AG09309 (cell line): ENCODE results near the gene MBD3L2B.

Experiments
- DNase-seq: peaks from one replicate; pipeline ENCODE4 v3.0.0-alpha.2; 2010; ENCODE audit warnings: low read depth
- H3K4me3 ChIP-seq: 2 replicates; pipeline ENCODE4 v1.5.1; 2011; ENCODE audit warnings: mild to moderate bottlenecking, low read depth, low read length, moderate library complexity; ENCODE audit not compliant: control insufficient read depth
- TF ChIP-seq, protein P1 (sequence below): IDR thresholded peaks from 2 replicates; pipeline ENCODE4 v1.5.1; 2011; ENCODE audit warnings: mild to moderate bottlenecking, low read depth, low read length, inconsistent platforms; ENCODE audit not compliant: insufficient read depth, control insufficient read depth; ENCODE audit errors: missing control alignments

The MBD3L2B gene

DNA sequence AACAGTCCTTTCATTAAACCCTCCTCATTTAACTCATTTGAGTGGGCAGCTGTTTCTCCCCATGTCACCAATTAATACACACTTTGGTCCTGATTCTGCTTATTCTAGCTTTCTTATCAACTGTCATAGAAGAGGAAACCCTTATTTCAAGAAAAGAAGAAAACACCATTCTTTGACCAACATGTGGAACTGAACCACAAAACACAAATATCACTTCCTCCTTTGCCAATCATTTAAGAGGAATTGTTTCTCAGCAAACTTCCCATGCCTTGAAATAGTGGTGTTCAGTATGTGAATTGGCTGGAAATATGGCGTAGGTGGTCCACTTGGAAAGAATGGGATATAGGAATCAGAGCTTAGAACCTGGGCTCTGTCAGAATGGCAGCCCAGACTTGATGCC is 20.4 kb downstream of the MBD3L2B start:
- TF ChIP-seq, protein P1, sequence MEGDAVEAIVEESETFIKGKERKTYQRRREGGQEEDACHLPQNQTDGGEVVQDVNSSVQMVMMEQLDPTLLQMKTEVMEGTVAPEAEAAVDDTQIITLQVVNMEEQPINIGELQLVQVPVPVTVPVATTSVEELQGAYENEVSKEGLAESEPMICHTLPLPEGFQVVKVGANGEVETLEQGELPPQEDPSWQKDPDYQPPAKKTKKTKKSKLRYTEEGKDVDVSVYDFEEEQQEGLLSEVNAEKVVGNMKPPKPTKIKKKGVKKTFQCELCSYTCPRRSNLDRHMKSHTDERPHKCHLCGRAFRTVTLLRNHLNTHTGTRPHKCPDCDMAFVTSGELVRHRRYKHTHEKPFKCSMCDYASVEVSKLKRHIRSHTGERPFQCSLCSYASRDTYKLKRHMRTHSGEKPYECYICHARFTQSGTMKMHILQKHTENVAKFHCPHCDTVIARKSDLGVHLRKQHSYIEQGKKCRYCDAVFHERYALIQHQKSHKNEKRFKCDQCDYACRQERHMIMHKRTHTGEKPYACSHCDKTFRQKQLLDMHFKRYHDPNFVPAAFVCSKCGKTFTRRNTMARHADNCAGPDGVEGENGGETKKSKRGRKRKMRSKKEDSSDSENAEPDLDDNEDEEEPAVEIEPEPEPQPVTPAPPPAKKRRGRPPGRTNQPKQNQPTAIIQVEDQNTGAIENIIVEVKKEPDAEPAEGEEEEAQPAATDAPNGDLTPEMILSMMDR: no peak
- no peak for DNase-seq
- H3K4me3 ChIP-seq: no peak overlapping the region

DNA sequence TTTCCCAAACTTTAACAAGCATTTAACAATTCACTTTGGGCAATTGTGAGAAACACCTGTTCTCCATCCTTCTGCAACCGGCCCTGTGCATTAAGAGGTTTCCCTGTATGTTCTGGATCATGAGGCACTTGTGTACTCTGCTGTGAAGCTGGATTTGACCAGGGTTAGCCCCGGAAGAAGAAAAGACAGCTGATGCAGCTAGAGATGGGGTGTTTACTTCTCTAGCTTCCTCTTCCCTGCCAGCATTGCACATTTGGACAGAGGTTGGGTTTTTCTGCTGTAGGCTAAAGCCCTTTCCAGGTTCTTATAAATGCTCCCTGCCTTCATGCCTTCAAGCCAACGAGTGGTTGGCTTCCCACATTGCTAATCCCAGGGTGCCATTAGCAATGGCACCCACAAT is 20.9 kb downstream of the MBD3L2B start:
- no peak for DNase-seq
- TF ChIP-seq, protein P1: no peak
- H3K4me3 ChIP-seq: no peak overlapping the region

DNA sequence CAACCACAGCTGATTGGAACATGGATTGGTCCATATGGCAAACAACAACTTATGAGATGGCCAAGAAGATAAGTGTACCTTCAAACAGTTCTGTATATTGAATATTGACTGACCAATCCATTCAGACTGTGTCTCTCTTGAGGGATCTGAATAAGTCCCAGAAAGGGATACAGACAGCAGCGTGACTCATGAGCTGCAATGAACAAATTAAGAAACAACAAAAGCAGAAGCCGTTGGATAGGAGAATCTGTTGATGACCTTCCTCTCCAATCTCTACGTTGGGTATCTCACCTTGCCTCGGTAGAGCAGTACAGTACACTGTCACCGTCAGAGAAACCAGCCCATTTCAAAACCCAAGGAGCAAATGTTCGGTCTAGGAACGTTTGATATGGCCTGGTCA is 21.3 kb downstream of the MBD3L2B start:
- TF ChIP-seq, protein P1: no peak
- no peak for DNase-seq
- H3K4me3 ChIP-seq: no peak overlapping the region

DNA sequence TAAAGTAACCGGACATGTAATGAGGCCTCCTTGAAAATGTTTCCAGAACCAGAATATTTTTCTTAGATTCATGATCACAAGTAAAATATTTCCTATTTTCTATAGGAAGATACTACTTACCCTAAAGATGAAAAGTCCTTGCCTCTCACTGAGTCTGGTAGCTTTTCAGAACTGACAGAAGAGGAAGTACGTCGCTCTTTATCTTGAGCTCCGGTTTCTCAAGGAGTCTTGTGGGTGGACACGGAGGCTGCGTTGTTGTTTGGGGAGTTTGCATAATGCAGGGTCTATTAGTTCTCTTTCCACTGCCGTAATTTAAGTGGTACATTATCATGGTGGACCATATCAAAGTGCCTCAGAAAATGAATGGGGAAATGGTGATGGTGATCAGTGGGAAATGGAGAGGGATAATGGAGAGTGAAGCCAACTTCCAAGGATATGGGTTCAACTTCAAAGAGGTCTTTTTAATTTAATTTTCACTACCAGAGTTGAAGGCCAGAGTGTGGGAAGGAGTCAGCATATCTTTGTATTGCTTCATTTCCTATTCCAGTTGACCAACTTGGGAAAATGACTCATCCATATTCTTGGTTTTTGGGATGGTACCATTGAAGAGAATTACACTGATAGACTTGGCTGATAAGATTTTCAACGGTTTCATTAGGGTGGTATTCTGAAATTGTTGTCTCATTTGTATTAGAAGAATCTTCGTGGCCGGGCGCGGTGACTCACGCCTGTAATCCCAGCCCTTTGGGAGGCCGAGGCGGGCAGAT is 23.4 kb downstream of the MBD3L2B start:
- no peak for DNase-seq
- H3K4me3 ChIP-seq: no peak overlapping the region

DNA sequence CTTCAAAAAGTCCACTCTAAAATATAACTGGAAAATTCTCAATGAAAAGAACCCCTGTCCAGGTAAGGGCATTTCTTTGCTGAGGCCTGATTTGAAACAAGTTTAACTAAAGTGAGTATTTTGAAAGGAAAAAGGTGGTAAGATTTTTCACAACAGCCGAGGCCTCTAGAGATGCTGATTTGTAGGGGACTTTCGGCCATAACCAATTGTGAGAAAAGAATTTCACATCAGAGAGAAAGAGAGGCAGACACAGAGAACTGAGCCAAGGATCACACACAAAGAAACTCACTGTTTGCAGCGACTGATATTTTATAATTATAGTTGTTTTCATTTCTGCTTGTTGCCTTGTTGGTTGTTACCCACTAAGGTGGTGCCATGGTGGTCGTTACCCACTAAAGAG is 24.4 kb downstream of the MBD3L2B start:
- H3K4me3 ChIP-seq: no peak overlapping the region
- no peak for DNase-seq
- TF ChIP-seq, protein P1: no peak

More for the DNA sequence above, 23.4 kb downstream of the MBD3L2B start:
- TF ChIP-seq, protein P1: no peak

DNA sequence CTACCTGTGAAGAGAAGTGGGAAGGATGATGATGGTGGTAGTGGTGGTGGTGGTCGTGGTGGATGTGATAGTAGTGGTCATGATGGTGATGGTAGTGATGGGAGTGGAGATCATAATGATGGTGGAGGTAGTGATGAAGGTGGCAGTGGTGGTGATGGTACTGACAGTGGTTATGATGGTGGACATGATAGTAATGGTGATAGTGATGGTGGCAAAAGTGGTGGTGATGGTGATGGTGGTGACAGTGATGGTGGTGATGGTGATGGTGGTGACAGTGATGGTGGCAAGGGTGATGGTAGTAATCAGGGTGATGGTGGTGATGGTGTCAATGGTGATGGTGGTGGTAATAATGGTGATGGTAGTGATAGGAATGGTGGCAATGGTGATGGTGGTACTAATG is 26.2 kb downstream of the MBD3L2B start:
- no peak for DNase-seq
- TF ChIP-seq, protein P1: no peak

More for the DNA sequence above, 26.2 kb downstream of the MBD3L2B start:
- H3K4me3 ChIP-seq: no peak overlapping the region
